Transverse colon (tissue), 4 donors: ENCODE data around the gene TMEM260. TPM values are rescaled to one million over a fixed set of nuclear protein-coding genes. Genes with fewer than 3 reads are reported as not detected.

Experiments used
- DNase-seq: peaks from one replicate; pipeline ENCODE4 v3.0.0-alpha.2; 2019
- H3K27ac ChIP-seq, 4 donors: fragments of 200-600 bp; sonication (generic); 2 replicates each; pipeline ENCODE4 v1.5.1; 2016 to 2018; ENCODE audit warnings: inconsistent platforms in 4 of 4
- H3K27me3 ChIP-seq: fragments of 200-600 bp; sonication (generic); 2 replicates; pipeline ENCODE4 v1.5.1; 2017; ENCODE audit warnings: inconsistent platforms
- H3K36me3 ChIP-seq, 4 donors: fragments of 200-600 bp; sonication (generic); 2 replicates each; pipeline ENCODE4 v1.5.1; 2017 to 2019; ENCODE audit warnings: inconsistent platforms in 4 of 4
- H3K4me1 ChIP-seq, 4 donors: fragments of 200-600 bp; sonication (generic); 2 replicates each; pipeline ENCODE4 v1.5.1; 2017 to 2020; ENCODE audit warnings: inconsistent platforms in 4 of 4
- H3K4me3 ChIP-seq, 4 donors: fragments of 200-600 bp; sonication (generic); 1 replicate in 1 of 4; 2 replicates in 3 of 4; pipeline versions ENCODE4 v1.5.1 to v1.6.1; 2017 to 2019; ENCODE audit warnings: inconsistent platforms in 4 of 4
- H3K9me3 ChIP-seq, 2 donors: fragments of 200-600 bp; sonication (generic); 2 replicates each; pipeline ENCODE4 v1.5.1; 2017 to 2019; ENCODE audit warnings: inconsistent platforms in 2 of 2
- EP300 ChIP-seq: sonication (generic); formaldehyde crosslinking; IDR thresholded peaks from one replicate; pipeline ENCODE4 v1.6.1; 2017; ENCODE audit warnings: antibody characterized with exemption, low read depth
- POLR2A ChIP-seq: fragments of 450-650 bp; IDR thresholded peaks from one replicate; pipeline ENCODE4 v1.6.1; 2016; ENCODE audit warnings: antibody characterized with exemption, mild to moderate bottlenecking, moderate library complexity
- POLR2AphosphoS5 ChIP-seq, 3 donors: sonication (generic); formaldehyde crosslinking; IDR thresholded peaks; one replicate each; pipeline ENCODE4 v1.6.1; 2016; ENCODE audit warnings: antibody characterized with exemption in 3 of 3
- WGBS, 2 donors: methylation state at CpG; one replicate each; pipeline ENCODE4 v1.1.5; 2018; ENCODE audit warnings: low coverage in 1 of 2; 5-methylcytosine and 5-hydroxymethylcytosine counted together
- in situ Hi-C, 4 donors: fragments of 200-750 bp; cut with MboI; loops; one replicate each; pipeline versions ENCODE4 v1.15.0 to v1.15.1; 2017; ENCODE audit warnings: low sequenced_read_pairs in 3 of 4, low pct_ligation_motif_present in 1 of 4, low pct_unique_long_range_greater_than_20kb in 1 of 4
- intact Hi-C: fragments of 100-400 bp; cut with DNase I; formaldehyde crosslinking; loops from one replicate; pipeline ENCODE4 v1.15.1; 2023; ENCODE audit warnings: low total_unique reads
- total RNA-seq, 4 donors: library from RNA; depleted of rRNA; stranded (reverse); fragments of >200 nt; gene quantifications; one replicate each; pipeline ENCODE4 v1.1.0, GENCODE V29; 2016
- TF ChIP-seq, protein P1 (sequence below), 5 experiments: fragments of 200-600 bp in 3 of 5; fragments of 450-650 bp in 2 of 5; sonication (generic) in 3 of 5; IDR thresholded peaks; 1 replicate in 2 of 5; 2 replicates in 3 of 5; pipeline ENCODE4 v1.5.1; 2016 to 2017; ENCODE audit warnings: antibody characterized with exemption in 5 of 5, inconsistent platforms in 3 of 5, mild to moderate bottlenecking in 2 of 5, moderate library complexity in 1 of 5

Gene TMEM260
- total RNA-seq, 4 donors from 2014 or later: 22.9 to 52.7 (median 23.7) TPM

DNA sequence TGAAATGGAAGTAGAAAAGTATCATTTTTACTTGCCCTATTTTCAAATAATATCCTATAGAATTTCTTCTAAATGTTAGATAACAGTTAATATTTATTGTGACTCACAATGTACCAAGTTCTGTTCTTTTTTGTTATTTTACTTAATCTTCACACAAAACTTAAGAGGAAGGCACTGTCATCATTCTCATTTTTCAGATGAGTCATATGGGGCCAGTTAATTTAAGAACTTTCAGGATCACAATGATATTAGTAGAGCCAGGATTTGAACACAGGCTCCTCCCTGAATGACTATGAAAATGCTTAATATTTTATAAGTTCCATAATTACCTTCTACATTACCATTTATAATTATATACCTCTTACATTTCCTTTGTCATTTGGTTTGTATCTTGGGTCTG, 10.4 kb upstream of the TMEM260 start:
- TF ChIP-seq EP300: no peak
- no peak for TF ChIP-seq POLR2A
- no peak for TF ChIP-seq POLR2AphosphoS5 (IDR thresholded peaks at IDR 0.05)
- TF ChIP-seq, protein P1, sequence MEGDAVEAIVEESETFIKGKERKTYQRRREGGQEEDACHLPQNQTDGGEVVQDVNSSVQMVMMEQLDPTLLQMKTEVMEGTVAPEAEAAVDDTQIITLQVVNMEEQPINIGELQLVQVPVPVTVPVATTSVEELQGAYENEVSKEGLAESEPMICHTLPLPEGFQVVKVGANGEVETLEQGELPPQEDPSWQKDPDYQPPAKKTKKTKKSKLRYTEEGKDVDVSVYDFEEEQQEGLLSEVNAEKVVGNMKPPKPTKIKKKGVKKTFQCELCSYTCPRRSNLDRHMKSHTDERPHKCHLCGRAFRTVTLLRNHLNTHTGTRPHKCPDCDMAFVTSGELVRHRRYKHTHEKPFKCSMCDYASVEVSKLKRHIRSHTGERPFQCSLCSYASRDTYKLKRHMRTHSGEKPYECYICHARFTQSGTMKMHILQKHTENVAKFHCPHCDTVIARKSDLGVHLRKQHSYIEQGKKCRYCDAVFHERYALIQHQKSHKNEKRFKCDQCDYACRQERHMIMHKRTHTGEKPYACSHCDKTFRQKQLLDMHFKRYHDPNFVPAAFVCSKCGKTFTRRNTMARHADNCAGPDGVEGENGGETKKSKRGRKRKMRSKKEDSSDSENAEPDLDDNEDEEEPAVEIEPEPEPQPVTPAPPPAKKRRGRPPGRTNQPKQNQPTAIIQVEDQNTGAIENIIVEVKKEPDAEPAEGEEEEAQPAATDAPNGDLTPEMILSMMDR (IDR thresholded peaks at IDR 0.05): no peak
- Histone ChIP-seq H3K9me3 (no peaks in the 10 kb centered on the region), H3K27me3 (peaks cover 8% of the 10 kb centered on the region), H3K27ac (no peak overlapping the region), H3K4me3 (no peak overlapping the region), H3K36me3 (no peaks in the 10 kb centered on the region), H3K4me1 (no peaks in the 10 kb centered on the region)
- intact Hi-C loops: no loop called here
- in situ Hi-C loops: no loop called here
- DNase-seq: no peak

DNA sequence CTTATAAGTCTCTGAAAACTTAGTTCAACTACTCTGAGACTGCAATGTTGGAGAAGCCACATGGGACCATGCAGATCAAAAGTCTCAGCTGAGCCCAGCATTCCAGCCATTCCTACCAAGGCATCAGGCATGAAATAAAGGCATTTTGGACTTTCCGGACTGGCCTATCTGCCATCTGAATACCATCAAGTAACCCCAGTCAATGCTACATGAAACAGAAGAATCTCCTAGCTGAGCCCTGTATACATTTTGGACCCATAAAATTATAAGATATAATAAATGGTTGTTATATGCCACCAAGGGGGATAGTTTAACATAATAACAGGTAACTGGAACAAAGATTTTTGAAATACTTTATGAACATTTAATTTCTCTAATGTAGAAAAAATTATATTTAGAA, 9.3 kb upstream of the TMEM260 start:
- Histone ChIP-seq H3K36me3 (no peaks in the 10 kb centered on the region), H3K9me3 (no peaks in the 10 kb centered on the region), H3K4me1 (no peaks in the 10 kb centered on the region), H3K4me3 (no peak overlapping the region), H3K27me3 (peaks cover 8% of the 10 kb centered on the region), H3K27ac (no peak overlapping the region)
- WGBS, 2 donors: 78 to 100% methylated on average over 1 of the region's 1 CpG
- no peak for DNase-seq
- in situ Hi-C loops: no loop called here
- no peak for TF ChIP-seq POLR2A
- no peak for TF ChIP-seq EP300
- TF ChIP-seq, protein P1 (IDR thresholded peaks at IDR 0.05): no peak
- no peak for TF ChIP-seq POLR2AphosphoS5 (IDR thresholded peaks at IDR 0.05)
- intact Hi-C loops: no loop called here

DNA sequence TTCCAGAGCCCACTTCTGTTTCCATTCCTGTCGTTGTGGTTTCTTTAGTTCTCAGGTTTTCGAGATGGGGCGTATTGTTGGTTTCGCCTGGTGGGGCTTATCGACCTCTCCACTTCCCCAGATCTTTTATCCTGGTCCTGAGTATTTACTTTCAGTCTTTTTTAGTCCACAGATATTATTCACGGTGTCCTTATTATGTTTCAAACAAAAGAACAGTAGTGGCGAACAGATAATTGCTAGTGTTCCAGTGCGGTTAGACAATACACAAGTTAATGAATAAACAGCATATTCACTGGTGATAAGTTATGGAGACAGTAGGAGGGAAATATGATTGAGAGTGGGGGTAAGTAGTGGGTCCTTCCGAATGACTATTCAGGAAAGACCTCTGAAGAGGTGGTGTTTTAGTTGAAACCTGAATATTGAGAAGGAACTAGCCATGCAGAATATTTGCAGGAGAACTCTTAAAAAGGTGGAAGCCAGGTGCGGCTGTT, 668 bp downstream of the TMEM260 start:
- Histone ChIP-seq H3K4me1 (peaks cover 13 to 26% (median 19%) of the 10 kb centered on the region in 4 donors), H3K27me3 (no peaks in the 10 kb centered on the region), H3K4me3 (peak overlapping the region; percentile 75 to 97 (median 88)), H3K36me3 (no peaks in the 10 kb centered on the region), H3K27ac (peak overlapping the region; percentile 87 to 91 (median 88)), H3K9me3 (no peaks in the 10 kb centered on the region)
- 2 to 5% methylated on average over 3 to 10 of the region's 10 CpGs for WGBS, 2 donors
- intact Hi-C loops: no loop called here
- no peak for DNase-seq
- TF ChIP-seq POLR2AphosphoS5 (IDR thresholded peaks at IDR 0.05) (no peak), POLR2A (no peak), EP300 (no peak)
- TF ChIP-seq, protein P1 (IDR thresholded peaks at IDR 0.05): no peak
- in situ Hi-C loops: no loop called here

GRCh38 chr14:56581041-56581727, 1.6 kb downstream of the TMEM260 start:
- no peaks in the 10 kb centered on the region for H3K27me3 ChIP-seq
- TF ChIP-seq, protein P1 (IDR thresholded peaks at IDR 0.05): no peak
- TF ChIP-seq EP300 (no peak), POLR2A (no peak)
- H3K27ac ChIP-seq: no peak overlapping the region
- 37 to 53% methylated on average over 4 to 6 of the region's 6 CpGs for WGBS, 2 donors
- intact Hi-C loops (no loop called here), in situ Hi-C loops (no loop called here)
- peaks cover 0 to 6% (median 0%) of the 10 kb centered on the region in 4 donors for H3K36me3 ChIP-seq
- DNase-seq: no peak
- H3K4me1 ChIP-seq: peaks cover 13 to 26% (median 19%) of the 10 kb centered on the region in 4 donors
- no peaks in the 10 kb centered on the region for H3K9me3 ChIP-seq
- peak overlapping the region in 2 of 4 donors; percentile 95 to 97 for H3K4me3 ChIP-seq
